Measurements from ENCODE around the gene CCDC194.

Gene CCDC194

GRCh38 chr19:17420475-17420924 lies 26.5 kb upstream of the CCDC194 start:
- peak overlapping the region; percentile 72 for H3K4me3 ChIP-seq (ENCODE audit: low read depth, low read length)
- no peaks in the 10 kb centered on the region for H3K9me3 ChIP-seq (ENCODE audit: severe bottlenecking)
- H3K36me3 ChIP-seq = peaks cover 15% of the 10 kb centered on the region
- H3K27me3 ChIP-seq (ENCODE audit: insufficient read depth, low read depth, severe bottlenecking) = no peaks in the 10 kb centered on the region
- peak; percentile 65 for DNase-seq
- TF ChIP-seq CTCF (IDR thresholded peaks at IDR 0.05; ENCODE audit: low read depth, low read length) = peak; percentile 46; the same call in 1 of the 2 replicates
- peak overlapping the region; percentile 60 for H3K27ac ChIP-seq

- Histone ChIP-seq H3K4me3 (ENCODE audit: low read depth, low read length) (peak within 1 kb of the TSS; percentile 72), H3K27me3 (ENCODE audit: insufficient read depth, low read depth, severe bottlenecking) (no peaks in the 10 kb centered on the region), H3K36me3 (peaks cover 15% of the 10 kb centered on the region), H3K27ac (peak within 1 kb of the TSS; percentile 60), H3K9me3 (ENCODE audit: severe bottlenecking) (no peaks in the 10 kb centered on the region)
- 0 out of 2 replicates have a peak, but pooled peaks have one; percentile 12 for TF ChIP-seq CTCF (IDR thresholded peaks at IDR 0.05; ENCODE audit: low read depth, low read length)
- peak; percentile 97 for DNase-seq
Measured at GRCh38 chr19:17419621-17420474, 25.9 kb upstream of the CCDC194 start, which contains the start of gene MVB12A. MVB12A (plus strand) TSS chr19:17420047; CDS start chr19:17420136, 89 bp downstream.

- DNase-seq = no peak
- peak overlapping the region; percentile 51 for H3K27ac ChIP-seq
- TF ChIP-seq CTCF (IDR thresholded peaks at IDR 0.05; ENCODE audit: low read depth, low read length) = no peak
- H3K27me3 ChIP-seq (ENCODE audit: insufficient read depth, low read depth, severe bottlenecking) = no peaks in the 10 kb centered on the region
- peak overlapping the region; percentile 49 for H3K4me3 ChIP-seq (ENCODE audit: low read depth, low read length)
- H3K36me3 ChIP-seq = peaks cover 15% of the 10 kb centered on the region
- H3K9me3 ChIP-seq (ENCODE audit: severe bottlenecking) = no peaks in the 10 kb centered on the region
Measured at GRCh38 chr19:17419154-17419620, 25.2 kb upstream of the CCDC194 start.

- DNase-seq = no peak
- H3K4me3 ChIP-seq (ENCODE audit: low read depth, low read length) = no peak overlapping the region
- peak overlapping the region; percentile 51; the same call in 1 of the 2 replicates for H3K27ac ChIP-seq
- no peaks in the 10 kb centered on the region for H3K27me3 ChIP-seq (ENCODE audit: insufficient read depth, low read depth, severe bottlenecking)
- H3K9me3 ChIP-seq (ENCODE audit: severe bottlenecking) = no peaks in the 10 kb centered on the region
- peaks cover 12% of the 10 kb centered on the region for H3K36me3 ChIP-seq
- TF ChIP-seq CTCF (IDR thresholded peaks at IDR 0.05; ENCODE audit: low read depth, low read length) = no peak
Measured at GRCh38 chr19:17418710-17419109, 24.7 kb upstream of the CCDC194 start.

- H3K27me3 ChIP-seq (ENCODE audit: insufficient read depth, low read depth, severe bottlenecking) = no peaks in the 10 kb centered on the region
- no peaks in the 10 kb centered on the region for H3K36me3 ChIP-seq
- peak; percentile 83 for DNase-seq
- no peaks in the 10 kb centered on the region for H3K9me3 ChIP-seq (ENCODE audit: severe bottlenecking)
- peak overlapping the region; percentile 41 for H3K4me3 ChIP-seq (ENCODE audit: low read depth, low read length)
- H3K27ac ChIP-seq = peak overlapping the region; percentile 82
- TF ChIP-seq CTCF (IDR thresholded peaks at IDR 0.05; ENCODE audit: low read depth, low read length) = no peak
Measured at GRCh38 chr19:17415121-17415520, 21.1 kb upstream of the CCDC194 start.
